ENCODE results near the gene BCAR3.

DNA sequence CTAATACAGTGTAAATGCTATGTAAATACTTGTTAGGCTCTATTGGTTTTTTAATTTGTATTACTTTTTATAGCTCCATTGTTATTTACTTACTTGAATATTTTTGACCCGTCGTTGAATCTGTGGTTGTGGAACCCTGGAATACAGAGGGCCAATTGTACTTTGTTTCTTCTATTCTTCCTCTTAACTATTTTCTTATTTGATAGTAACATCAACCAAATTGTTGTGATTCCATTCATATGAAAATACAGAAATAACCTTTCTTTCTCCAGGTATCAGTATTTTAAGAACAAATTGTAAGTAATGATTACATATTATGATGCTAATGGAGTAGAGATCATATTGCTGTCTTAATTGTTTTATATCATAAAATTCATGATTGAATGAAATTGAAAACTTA is 160.0 kb downstream of the BCAR3 start:
- TF ChIP-seq, protein P1, sequence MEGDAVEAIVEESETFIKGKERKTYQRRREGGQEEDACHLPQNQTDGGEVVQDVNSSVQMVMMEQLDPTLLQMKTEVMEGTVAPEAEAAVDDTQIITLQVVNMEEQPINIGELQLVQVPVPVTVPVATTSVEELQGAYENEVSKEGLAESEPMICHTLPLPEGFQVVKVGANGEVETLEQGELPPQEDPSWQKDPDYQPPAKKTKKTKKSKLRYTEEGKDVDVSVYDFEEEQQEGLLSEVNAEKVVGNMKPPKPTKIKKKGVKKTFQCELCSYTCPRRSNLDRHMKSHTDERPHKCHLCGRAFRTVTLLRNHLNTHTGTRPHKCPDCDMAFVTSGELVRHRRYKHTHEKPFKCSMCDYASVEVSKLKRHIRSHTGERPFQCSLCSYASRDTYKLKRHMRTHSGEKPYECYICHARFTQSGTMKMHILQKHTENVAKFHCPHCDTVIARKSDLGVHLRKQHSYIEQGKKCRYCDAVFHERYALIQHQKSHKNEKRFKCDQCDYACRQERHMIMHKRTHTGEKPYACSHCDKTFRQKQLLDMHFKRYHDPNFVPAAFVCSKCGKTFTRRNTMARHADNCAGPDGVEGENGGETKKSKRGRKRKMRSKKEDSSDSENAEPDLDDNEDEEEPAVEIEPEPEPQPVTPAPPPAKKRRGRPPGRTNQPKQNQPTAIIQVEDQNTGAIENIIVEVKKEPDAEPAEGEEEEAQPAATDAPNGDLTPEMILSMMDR (IDR thresholded peaks at IDR 0.05): no peak
- TF ChIP-seq EP300 (IDR thresholded peaks at IDR 0.05): no peak

Measured in esophagus muscularis mucosa (tissue), 3 donors.